Small intestine (tissue), 7 donors: ENCODE measurements around the gene ZCRB1. TPM values are rescaled to one million over a fixed set of nuclear protein-coding genes. Genes with fewer than 3 reads are reported as not detected.

Source experiments
- DNase-seq, 2 donors: peaks; one replicate each; pipeline versions ENCODE4 v3.0.0 to v3.0.0-alpha.2; 2013
- FAIRE-seq: peaks from 2 replicates; lab custom pipeline; 2012; peaks lifted over from hg19 to GRCh38; lab: Jason Lieb, UNC
- H3K27ac ChIP-seq, 3 donors: one replicate each; pipeline ENCODE4 v1.5.1; 2013; ENCODE audit warnings: low read length in 2 of 3, mild to moderate bottlenecking in 2 of 3, control low read depth in 1 of 3, inconsistent platforms in 1 of 3, low read depth in 1 of 3, moderate library complexity in 1 of 3
- H3K27me3 ChIP-seq, 3 donors: one replicate each; pipeline ENCODE4 v1.6.1; 2013; ENCODE audit warnings: low read length in 3 of 3, inconsistent platforms in 1 of 3; ENCODE audit not compliant: control insufficient read depth in 3 of 3, insufficient read depth in 3 of 3
- H3K36me3 ChIP-seq, 3 donors: one replicate each; pipeline ENCODE4 v1.6.1; 2013; ENCODE audit warnings: low read length in 3 of 3, inconsistent platforms in 1 of 3, low read depth in 1 of 3, mild to moderate bottlenecking in 1 of 3, moderate library complexity in 1 of 3; ENCODE audit not compliant: control insufficient read depth in 3 of 3, insufficient read depth in 2 of 3
- H3K4me1 ChIP-seq, 3 donors: one replicate each; pipeline ENCODE4 v1.6.1; 2013; ENCODE audit warnings: low read length in 2 of 3, inconsistent platforms in 1 of 3, low read depth in 1 of 3, mild to moderate bottlenecking in 1 of 3, moderate library complexity in 1 of 3; ENCODE audit not compliant: control insufficient read depth in 3 of 3, insufficient read depth in 2 of 3
- H3K4me3 ChIP-seq, 3 donors: one replicate each; pipeline ENCODE4 v1.5.1; 2013; ENCODE audit warnings: low read length in 3 of 3, control low read depth in 1 of 3, inconsistent platforms in 1 of 3, low read depth in 1 of 3, mild to moderate bottlenecking in 1 of 3, moderate library complexity in 1 of 3
- H3K9me3 ChIP-seq, 2 donors: one replicate each; pipeline ENCODE4 v1.6.1; 2013; ENCODE audit warnings: low read depth in 1 of 2, low read length in 1 of 2; ENCODE audit not compliant: control insufficient read depth in 2 of 2, insufficient read depth in 1 of 2
- WGBS, 3 donors: extraction: QIAGEN DNeasy Blood & Tissue Kit; methylation state at CpG; one replicate each; pipeline ENCODE4 v1.1.7; 2013; 5-methylcytosine and 5-hydroxymethylcytosine counted together
- polyA plus RNA-seq, 4 donors: library from polyadenylated mRNA; stranded (reverse) in 3 of 4; unstranded in 1 of 4; fragments of 200-250 nt in 3 of 4; fragments of 120-200 nt in 1 of 4; gene quantifications; one replicate each; pipeline versions ENCODE4 v1.2.1 to v1.2.3, GENCODE V29; 2013
- donor health status: healthy with polysubstance abuse.
- donor health status: control.
- donor health status: control.
- donor health status: Bipolar disorder and iron deficiency.
- donor health status: healthy.

ZCRB1 gene
- polyA plus RNA-seq, 4 donors: 29.7 to 38.4 (median 35.2) TPM

DNA sequence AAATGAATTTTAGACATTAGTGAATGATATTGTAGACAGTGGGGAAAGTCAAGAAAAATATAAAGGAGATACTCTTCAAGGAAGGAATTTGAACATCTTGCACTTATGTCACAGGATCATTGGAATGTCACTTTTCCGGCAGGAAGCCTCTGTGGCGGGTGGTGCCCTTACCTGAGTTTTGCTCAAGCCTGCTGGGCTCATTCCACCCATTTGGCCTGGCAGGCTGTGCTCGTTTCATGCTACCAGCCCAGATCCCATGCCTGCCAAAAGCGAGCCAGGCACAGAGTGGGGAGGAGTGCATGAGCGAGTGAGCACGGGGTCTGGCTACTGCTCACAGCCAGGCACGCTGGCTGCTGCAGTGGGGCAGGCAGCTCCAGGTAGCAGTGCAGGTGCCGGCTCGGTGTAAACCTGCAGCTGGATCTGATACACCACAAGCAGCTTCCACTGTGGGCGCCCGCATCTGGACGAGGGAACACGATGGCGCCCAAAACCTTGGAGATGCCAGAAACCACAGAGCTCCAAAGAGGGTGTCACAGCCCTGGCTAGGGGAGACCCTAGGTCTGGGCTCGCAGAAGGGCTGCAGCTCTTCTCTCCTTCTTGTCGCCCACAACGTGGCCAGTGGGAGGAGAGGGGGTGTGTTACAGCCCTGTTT, 59.2 kb downstream of the ZCRB1 start:
- no peaks in the 10 kb centered on the region for H3K9me3 ChIP-seq
- no peak for FAIRE-seq
- no peaks in the 10 kb centered on the region for H3K36me3 ChIP-seq
- no peak for DNase-seq
- no peak overlapping the region for H3K4me3 ChIP-seq
- H3K4me1 ChIP-seq: no peaks in the 10 kb centered on the region
- no peaks in the 10 kb centered on the region for H3K27me3 ChIP-seq
- no peak overlapping the region for H3K27ac ChIP-seq
- WGBS, 3 donors: 93 to 96% (median 94%) methylated on average over 16 to 17 of the region's 17 CpGs

GRCh38 chr12:42262271-42262670, 63.6 kb downstream of the ZCRB1 start:
- no peaks in the 10 kb centered on the region for H3K9me3 ChIP-seq
- H3K4me1 ChIP-seq: no peaks in the 10 kb centered on the region
- H3K27ac ChIP-seq: no peak overlapping the region
- DNase-seq (no peak), FAIRE-seq (no peak)
- no peak overlapping the region for H3K4me3 ChIP-seq
- no peaks in the 10 kb centered on the region for H3K36me3 ChIP-seq
- H3K27me3 ChIP-seq: no peaks in the 10 kb centered on the region
- 78 to 87% (median 80%) methylated on average over 2 of the region's 2 CpGs for WGBS, 3 donors

Other genes starting within 250 kb of the ZCRB1 start
- gene GXYLT1, start 181.2 kb downstream of the ZCRB1 start, polyA plus RNA-seq: 10 to 100 TPM in 1 of 4 donors, 1 to 10 TPM in 3; 1.8 to 12.7 (median 2.6) TPM
- 10 to 100 TPM in 3 of 4 donors, 1 to 10 TPM in 1; 8.9 to 96.2 (median 24.8) TPM for gene YAF2, start 87.8 kb downstream of the ZCRB1 start, polyA plus RNA-seq
- 10 to 100 TPM; 25.7 to 55.4 (median 28.8) TPM for gene PPHLN1, start 73 bp upstream of the ZCRB1 start, polyA plus RNA-seq